ENCODE measurements around the gene GLA.

GLA gene

DNA sequence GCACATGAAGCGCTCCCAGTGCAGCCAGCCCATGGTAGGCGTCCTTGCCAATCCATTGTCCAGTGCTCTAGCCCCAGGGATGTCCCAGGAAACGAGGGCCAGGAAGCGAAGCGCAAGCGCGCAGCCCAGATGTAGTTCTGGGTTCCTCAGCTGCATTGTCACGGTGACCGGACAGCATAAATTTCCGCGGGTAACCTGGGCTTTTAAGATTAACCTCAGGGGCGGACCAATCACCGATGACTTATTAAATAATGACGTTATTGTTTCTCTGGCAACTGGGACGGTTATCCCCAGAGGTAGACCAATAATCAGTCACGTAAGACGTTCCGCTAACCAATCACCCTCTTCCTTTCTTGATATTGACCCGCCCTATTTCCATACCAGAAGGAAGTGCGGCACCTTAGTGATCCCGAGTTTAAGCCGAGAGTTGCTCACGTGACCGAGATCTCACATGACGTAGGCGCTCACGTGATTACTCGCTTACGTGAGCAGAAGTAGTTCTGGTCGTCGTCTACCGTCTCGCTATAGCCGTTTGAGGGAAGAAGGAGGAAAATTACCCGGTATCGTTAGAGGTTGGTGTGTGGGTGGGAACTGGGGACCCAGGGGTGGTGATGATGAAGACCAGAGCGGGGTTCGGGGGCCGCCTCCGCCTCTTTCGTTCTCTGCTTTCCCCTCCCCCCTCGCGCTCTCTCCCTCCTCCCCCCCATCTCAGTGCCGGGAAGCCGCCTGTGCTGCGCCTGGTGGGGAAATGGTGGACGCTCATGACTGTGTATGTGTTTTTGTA, at the start of gene GLA, which contains the start of gene HNRNPH2:
Gene GLA, minus strand, starts transcription at position 178 of the 784 bp plus-strand sequence. Its CDS starts 22 bp downstream, at position 156.
Gene HNRNPH2, plus strand, starts transcription at position 475 of the 784 bp plus-strand sequence. CDS start 3,767 bp downstream, outside the sequence.
- DNase-seq, result peak; percentile 90 to 96

DNA sequence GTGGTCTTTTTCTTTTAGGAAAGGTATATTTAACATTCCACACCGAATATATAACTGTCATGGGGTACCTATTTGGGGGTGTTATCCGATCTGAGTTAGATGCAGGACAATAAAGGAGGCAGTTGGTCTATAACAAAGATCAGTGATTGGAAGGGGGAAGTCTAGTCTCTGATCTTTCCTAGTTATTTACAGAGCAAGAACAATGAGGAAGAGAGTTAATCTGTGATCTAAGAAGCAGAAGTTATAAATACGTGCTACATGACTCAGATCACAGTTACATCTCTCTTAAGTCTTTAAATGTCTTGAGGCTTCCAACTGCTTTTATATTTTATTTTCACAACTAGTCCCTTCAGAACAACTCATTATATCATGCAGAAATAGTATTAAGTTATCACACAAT, 44.3 kb upstream of the GLA start:
- DNase-seq, result no peak

DNA sequence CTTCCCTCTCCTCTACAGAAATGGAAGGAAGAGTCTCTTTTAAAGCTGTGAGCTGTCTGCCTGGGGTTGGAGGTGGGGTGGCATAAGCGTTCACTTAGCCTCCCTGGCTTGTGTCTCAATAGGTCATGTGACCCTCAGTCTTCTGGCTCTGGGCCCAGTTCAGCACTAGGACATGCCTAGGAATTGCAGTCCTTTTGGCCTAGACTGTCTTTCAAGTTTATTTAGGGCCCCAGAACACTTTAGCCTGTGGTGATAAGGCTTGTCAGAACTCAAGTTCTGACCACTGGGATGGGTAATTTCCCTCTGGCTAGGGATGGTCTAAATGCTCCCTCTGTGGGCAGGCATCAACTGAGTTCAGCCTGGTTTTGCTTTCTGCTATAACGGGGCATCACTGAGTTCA, 43.2 kb upstream of the GLA start:
- DNase-seq, result no peak

DNA sequence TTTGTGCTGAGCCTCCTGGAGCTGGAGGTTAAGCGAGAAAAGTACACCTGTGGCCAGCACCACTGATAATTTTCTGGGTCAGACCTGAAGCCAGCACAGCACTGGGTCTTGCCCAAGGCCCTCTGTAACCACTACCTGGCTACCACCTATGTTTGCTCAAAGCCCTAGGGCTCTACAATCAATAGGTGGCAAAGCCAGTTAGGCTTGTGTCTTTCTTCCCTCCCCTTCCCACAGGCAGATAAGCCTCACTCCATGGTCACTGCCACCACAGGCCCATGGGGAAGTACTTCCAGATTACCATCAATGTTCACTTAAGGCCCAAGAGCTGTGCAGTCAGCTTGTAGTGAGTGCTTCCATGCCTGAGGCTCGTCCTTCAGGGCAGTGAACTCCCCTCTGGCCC, 42.4 kb upstream of the GLA start:
- DNase-seq, result no peak

DNA sequence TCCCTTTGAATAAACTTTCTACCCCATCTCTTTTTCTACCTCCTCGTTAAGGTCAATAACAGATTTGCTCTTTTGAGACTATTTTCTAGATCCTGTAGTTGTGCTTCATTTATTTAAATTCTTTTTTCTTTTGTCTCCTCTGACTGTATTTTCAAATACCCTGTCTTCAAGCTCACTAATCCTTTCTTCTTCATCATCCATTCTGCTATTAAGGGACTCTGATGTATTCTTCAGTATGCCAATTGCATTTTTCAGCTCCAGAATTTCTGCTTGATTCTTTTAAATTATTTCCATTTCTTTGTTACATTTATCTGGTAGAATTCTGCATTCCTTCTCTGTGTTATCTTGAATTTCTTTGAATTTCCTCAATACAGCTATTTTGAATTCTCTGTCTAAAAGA, 41.6 kb upstream of the GLA start:
- no peak for DNase-seq

DNA sequence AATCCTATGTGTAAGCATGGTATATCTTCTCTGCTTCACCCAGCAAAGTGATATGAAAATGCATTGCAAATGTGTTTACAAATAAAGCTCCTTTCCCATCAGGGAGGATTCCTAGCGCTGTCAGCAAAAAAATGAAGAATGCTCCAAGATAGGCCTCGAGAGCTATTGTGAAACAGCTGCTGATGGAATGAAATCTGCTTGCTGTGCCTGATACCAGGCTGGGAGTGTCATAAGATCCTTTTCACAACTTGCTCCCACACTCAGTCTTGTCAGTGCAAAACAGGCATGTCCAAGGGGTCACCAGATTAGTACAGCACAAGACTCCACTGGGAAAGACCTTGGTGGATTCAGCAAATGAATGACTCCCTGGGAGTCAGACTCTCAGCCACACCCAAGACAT, 34.4 kb upstream of the GLA start:
- no peak for DNase-seq

DNA sequence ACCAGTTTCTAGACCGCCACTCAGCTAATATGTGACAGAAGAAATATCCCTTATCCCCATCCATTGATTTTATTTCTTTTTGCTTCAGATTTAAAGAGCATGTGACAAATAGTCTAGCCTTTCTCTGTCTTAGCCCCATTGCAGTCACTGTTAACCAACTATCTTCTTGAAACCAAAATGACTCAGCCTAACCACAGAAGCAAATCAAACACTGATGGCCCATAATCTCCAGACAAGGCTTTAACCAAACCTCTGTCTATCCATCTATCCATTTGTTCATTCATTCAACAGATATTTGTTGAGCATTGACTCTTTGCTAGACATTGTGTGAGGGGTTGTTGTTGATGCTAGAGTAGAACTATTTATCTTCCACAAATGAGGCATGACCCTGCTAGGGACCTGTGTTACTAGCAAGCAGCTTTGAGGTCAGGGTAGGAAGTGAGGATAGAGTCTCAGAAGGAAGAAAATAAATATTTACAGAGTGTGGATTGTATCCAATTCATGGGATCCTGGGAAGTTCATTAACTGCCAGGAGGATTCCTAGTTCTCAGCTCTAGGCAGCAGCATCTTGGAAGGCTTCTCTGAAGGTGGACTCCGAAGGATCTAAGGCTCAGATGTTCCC, 22.8 kb upstream of the GLA start:
- DNase-seq, result no peak

DNA sequence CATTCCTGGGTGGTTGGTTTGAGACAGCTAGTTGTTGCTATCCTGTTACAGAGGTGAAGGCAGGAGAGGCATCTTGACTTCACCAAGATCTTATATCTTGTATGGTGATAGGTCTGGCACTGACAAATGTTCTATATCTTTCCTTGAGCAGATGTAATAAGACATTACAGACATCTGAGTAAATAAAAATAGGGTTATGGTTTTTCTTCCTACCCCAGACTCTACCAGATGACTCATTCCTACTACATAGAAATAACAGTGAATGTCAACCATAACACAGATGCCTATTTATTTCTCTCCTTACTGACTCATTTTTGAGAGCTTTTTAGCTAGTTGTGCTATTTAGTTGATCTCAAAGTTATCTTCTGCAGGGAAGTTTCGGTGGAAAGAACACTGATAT, 22.2 kb upstream of the GLA start:
- DNase-seq, result no peak

DNA sequence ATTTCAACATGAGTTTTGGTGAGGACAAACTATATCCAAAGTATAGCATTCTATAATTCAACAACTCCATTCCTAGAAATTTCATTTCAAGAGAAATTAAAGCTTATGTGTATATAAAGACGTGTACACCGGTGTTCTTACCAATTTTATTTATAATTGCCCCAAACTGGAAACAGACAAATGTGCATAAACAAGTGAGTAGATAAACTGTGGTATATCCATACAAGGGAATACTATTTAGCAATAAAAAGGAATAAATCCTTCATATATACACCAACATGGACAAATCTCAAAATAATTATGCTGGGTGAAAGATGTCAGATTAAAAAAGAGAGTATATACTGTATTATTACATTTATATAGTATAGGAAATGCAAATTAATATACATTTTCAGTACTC, 20.2 kb upstream of the GLA start:
- no peak for DNase-seq

DNA sequence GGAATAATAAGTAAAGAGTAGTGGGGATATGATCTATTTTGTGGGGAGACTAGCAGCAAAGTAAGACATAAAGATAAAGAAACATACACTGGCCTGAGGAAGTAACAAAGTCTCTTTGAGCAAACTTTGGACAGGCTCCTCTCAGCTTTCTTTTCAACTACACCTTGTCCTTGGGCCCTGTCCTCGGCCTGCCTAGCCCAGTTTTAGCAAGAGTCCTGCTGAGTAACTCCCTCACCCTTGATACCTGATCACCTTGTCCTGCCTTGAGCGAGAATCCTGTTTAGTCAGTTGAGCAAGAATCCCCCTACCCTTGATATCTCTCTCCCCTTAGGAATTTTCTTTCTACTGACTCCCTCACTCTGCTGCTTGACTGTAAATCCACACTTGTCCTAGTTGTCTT, 11.8 kb upstream of the GLA start:
- no peak for DNase-seq

DNA sequence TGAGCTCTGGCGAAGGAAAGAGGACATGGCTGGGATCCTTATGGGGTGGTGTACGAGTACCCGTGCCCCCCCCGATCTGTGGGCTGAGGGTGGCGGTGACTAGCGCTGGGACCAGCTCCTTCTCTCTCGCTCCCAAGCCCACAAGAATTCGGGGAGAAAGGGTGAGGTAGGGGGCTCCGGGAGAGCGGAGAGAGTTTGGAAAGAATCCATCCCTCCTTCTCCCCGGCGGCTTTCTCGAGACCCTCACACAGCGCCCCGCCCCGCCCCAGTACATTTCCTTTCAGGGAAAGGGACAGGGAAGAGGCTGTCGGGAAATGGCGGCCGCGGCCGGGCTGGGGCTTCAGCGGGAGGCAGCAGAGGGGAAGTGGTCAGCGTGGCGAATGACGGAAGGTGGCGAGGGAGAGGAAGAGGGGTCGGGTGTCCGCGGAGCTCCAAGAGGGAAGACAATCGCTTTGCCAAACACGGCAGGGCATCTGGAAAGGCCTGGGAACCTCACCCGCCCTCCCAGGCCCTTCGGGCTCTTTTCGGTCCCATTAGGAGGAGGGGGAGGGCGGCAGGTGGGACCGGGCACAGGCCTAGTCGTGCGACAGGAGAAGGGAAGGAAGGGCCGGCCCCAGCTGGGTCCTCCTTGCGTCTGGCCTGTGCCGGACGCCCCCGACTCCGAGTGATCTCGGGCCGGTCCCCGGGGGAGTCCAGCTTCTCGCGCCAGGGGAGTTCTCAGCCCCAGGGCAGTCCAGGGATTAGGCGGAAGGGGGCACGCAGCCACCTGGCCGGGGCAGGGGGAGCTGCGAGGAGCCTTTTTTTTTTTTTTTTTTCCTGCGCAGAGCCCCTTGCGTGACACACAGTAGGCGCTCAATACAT, 10.5 kb upstream of the GLA start:
- DNase-seq, result peak; percentile 2 to 16

DNA sequence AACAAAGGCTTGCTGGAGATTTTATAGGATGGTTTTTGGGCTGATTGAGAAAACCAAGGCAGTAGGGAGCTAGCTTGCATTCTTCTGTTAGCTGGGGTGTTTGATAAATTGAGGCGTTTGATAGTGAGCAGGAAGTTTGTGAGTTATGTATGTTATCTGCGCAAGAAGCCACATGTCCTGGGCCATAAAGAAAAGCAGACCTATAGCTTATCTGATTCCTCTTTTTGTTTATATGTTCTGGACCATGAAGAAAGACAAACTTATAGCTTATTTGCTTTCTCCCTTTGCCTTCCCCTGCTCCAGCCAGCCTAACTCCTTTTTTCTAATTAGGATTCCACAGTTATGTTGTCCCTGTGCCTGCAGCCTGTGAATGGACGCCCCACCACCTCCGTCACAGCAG, 9.5 kb upstream of the GLA start:
- no peak for DNase-seq

DNA sequence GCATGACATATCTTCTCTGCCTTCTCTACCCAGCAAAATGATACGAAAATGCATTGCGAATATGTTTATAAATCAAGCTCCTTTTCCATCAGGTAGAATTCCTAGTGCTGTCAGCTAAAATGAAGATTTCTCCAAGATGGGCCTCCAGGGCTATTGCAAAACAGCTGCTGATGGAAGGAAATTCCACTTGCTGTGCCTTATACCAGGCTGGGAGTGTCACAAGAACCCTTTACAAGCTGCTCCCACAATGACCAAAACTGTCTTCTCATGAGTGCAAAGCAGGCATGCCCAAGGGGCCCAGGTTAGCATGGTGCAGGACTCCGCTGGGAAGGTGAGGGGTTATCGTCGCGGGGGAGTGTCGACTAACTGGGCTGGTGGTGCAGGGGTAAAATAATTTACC, 9.0 kb upstream of the GLA start:
- DNase-seq, result no peak

DNA sequence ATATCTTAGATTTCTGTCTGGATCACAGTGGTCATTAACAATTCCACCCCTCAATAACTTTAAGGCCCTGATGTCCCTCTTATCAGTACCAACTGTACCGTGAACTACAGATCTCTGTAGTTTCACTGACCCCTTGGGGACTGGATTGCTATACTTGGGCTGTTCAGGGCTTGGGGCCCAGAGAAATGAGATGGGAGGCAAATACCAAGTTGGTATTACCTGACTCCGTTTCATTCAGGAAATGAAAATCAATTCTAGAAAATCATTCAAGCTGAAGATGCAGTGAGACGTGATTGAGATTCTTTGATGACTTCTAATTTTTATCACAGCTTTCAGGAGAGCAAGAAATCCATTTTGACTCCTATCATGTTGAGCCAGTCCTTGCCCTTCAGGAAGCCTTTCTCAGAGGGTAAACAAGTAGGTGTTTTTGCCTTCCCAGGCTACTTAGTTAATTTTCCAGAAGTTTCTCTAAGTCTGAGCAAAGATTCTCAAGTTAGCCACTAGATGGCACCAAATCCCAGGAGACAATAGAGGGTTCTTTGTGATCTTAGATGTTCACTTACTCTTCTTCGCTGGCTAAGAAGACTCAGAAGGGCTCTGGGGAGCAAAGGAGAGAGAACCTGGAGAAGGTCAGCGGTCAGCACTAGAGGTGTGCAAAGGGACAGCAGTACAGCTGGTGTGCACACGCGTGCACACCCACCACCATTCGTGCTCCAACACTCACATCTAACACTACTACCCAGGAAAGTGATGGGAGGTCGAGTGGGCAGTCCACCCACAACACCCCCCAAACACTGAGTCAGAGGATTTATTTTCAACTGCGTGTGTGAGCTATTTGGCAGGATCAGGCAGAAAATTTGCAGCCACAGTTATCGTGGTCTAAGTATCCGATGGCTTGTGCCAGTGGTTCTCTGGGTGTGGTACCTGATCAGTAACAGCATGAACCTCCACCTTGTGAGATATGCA, 7.7 kb upstream of the GLA start:
- peak; percentile 42 to 68 for DNase-seq

DNA sequence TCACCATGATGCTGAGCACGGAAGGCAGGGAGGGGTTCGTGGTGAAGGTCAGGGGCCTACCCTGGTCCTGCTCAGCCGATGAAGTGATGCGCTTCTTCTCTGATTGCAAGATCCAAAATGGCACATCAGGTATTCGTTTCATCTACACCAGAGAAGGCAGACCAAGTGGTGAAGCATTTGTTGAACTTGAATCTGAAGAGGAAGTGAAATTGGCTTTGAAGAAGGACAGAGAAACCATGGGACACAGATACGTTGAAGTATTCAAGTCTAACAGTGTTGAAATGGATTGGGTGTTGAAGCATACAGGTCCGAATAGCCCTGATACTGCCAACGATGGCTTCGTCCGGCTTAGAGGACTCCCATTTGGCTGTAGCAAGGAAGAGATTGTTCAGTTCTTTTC, 4.3 kb upstream of the GLA start:
- DNase-seq, result no peak

DNA sequence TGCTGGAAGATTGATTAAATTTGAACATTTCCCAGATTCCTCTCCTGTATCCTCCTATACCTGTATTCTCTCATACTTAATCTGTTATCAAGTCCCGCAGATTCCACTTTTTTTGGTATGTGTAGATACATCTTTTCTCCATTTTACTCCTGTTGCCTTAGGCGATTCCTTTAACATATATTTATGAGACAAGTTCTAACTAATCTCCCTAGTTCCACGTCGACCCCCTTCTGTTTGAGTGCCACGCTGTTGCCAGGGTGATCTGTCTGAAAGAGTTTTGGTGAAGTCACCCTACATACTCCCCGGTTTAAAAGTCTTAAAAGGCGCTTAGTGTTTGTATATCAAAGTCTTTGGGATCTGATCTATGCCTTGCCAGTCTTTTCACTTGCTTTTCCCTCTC, 2.7 kb upstream of the GLA start:
- no peak for DNase-seq

DNA sequence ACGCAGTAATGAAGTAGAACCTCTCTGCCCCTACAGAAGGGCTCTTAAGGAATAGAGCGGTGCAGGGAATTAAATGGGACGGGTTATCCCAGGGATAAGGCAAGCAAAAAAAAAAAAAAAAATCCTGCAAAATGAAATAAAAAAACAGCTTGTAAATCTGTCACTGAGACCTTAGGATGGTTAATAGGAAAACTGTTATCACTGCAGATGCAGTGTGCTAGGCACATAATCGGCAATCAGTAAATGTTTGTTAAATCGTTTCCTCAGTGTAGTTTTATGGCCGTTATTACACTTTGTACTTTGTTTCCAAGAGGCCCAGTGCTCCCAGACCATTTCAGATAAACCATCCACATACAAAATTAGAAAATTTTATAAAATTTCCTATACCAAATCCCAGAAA, 1.3 kb upstream of the GLA start:
- no peak for DNase-seq

DNA sequence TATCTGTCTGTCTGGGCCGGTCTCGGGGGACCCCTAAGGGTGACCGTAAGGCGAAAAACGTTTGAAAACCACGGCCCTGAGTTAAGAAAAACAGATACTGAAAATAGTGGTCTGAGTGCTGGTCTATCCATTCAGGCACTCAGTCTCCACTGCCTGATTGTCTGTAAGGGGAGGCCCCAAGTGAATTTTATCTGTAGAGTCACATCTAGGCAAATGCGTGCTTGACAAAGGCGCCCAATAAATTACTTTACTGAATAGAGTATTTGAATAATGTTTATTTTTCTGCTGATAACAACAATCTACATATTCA, 762 bp upstream of the GLA start:
- no peak for DNase-seq

DNA sequence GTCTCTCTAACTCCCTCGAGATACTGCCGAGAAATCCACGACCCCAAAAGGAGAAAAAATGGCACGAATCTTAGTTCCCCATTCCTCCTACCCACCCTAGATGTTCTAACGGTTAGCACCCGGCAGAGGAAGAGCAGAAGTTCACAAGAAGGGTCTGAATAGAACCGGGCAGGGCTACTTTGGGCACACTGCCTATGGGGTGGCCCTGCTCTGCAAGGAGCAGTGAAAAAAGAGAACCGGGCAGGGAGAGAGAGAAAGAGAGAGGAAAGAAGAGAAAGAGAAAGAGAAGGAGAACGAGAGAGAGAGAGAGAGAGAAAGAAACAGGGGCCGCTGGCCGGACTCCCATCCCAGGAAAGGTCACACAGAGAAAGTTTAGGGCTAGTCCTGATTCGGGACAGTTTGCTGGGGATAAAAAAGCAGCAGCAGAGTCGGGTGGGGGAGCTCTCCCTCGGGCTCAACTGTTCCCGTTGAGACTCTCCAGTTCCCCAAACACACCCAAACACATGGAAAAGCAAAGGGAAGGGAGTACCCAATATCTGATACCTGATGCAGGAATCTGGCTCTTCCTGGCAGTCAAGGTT, 468 bp downstream of the GLA start:
- no peak for DNase-seq

DNA sequence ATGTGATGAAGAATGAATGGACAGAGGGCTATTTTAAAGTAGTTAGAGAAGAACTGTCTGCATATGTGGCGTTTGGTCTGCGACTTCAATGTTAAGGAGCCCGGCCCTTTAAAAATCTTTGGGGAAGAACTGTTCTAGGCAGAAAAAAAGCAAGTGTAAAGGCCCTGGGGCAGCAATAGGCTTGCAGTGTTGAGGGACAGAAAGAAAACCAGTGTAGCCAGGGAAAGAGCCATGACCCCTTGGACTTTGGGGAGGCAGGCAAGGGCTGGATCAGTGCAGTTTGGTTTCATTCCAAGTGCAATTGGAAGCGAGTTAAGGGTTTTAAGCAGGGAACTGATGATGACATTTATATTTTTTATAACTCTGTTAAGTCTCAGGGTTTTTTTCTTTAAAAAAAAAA, 7.9 kb downstream of the GLA start:
- no peak for DNase-seq

DNA sequence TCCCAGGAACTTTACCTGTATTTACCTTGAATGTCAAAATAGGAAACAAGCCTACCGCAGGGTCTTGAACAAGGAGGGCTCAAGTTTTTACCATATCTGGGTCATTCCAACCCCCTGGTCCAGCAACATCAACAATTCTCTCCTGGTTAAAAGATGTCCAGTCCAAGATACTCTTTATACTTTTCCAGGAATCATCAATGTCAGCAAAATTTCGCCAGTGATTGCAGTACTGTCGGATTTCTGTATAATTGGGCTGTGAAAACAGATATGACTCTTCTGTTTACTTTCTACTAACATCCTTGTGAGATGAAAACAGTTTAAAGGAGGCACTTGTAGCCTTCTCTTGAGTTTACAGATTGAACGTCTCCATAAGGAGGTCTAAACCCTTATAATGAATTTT, 9.0 kb downstream of the GLA start:
- DNase-seq, result no peak

DNA sequence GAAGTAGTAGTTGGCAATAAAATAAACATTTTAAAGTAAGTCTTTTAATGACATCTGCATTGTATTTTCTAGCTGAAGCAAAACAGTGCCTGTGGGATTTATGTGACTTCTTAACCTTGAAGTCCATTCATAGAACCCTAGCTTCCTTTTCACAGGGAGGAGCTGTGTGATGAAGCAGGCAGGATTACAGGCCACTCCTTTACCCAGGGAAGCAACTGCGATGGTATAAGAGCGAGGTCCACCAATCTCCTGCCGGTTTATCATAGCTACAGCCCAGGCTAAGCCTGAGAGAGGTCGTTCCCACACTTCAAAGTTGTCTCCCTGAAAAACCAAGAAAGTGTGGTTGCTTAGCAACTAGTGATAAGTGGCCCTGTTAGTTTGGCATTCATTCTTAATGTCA, 9.9 kb downstream of the GLA start:
- DNase-seq, result no peak

All from NCI-H446 (cell line).